Right hindlimb (tissue), 1 donor: ENCODE data around the gene PCNX2.

Source experiments
- DNase-seq: peaks from one replicate; pipeline ENCODE4 v3.0.0-alpha.2; 2018

Gene PCNX2

GRCh38 chr1:232980355-232980978 lies 315.1 kb downstream of the PCNX2 start:
- no peak for DNase-seq

- no peak for DNase-seq
These were observed 316.0 kb downstream of the PCNX2 start for GRCh38 chr1:232979558-232979957.

- no peak for DNase-seq
These were observed 316.7 kb downstream of the PCNX2 start for GRCh38 chr1:232978815-232979214.

- DNase-seq = no peak
These were observed 317.4 kb downstream of the PCNX2 start for GRCh38 chr1:232978091-232978634.

- DNase-seq = no peak
These were observed 320.6 kb downstream of the PCNX2 start for GRCh38 chr1:232974971-232975370.

- DNase-seq = no peak
These were observed 321.6 kb downstream of the PCNX2 start for GRCh38 chr1:232973652-232974611.

GRCh38 chr1:232970508-232970907 lies 325.0 kb downstream of the PCNX2 start:
- no peak for DNase-seq

GRCh38 chr1:232969799-232970198 lies 325.7 kb downstream of the PCNX2 start:
- no peak for DNase-seq

- DNase-seq = peak; percentile 49
These were observed 326.6 kb downstream of the PCNX2 start for GRCh38 chr1:232968965-232969364.

GRCh38 chr1:232968391-232968790 lies 327.1 kb downstream of the PCNX2 start:
- no peak for DNase-seq

- DNase-seq = no peak
These were observed 328.9 kb downstream of the PCNX2 start for GRCh38 chr1:232966663-232967062.

GRCh38 chr1:232965912-232966217 lies 329.7 kb downstream of the PCNX2 start:
- no peak for DNase-seq

- DNase-seq = no peak
These were observed 330.2 kb downstream of the PCNX2 start for GRCh38 chr1:232965124-232965911.

- DNase-seq = no peak
These were observed 330.9 kb downstream of the PCNX2 start for GRCh38 chr1:232964601-232965000.

- DNase-seq = no peak
These were observed 332.5 kb downstream of the PCNX2 start for GRCh38 chr1:232962761-232963745.

- DNase-seq = no peak
These were observed 337.5 kb downstream of the PCNX2 start for GRCh38 chr1:232958067-232958466.

- DNase-seq = no peak
These were observed 339.4 kb downstream of the PCNX2 start for GRCh38 chr1:232956081-232956480.

GRCh38 chr1:232954594-232955365 lies 340.7 kb downstream of the PCNX2 start:
- DNase-seq = no peak

GRCh38 chr1:232952514-232953499 lies 342.7 kb downstream of the PCNX2 start:
- DNase-seq = no peak

- no peak for DNase-seq
These were observed 343.9 kb downstream of the PCNX2 start for GRCh38 chr1:232951605-232952004.
